Measurements from ENCODE around the gene LIFR.

- TF ChIP-seq CTCF (IDR thresholded peaks at IDR 0.05) = no peak
- TF ChIP-seq KDM1A (IDR thresholded peaks at IDR 0.05; ENCODE audit: low read depth) = no peak
Observed at GRCh38 chr5:38547257-38547656, 9.2 kb downstream of the LIFR start.

All from A549 (cell line).